ENCODE results near the gene RABAC1.

RABAC1 gene

GRCh38 chr19:41988947-41989346, 29.8 kb upstream of the RABAC1 start:
- no peak for DNase-seq

GRCh38 chr19:41987141-41987860, 28.2 kb upstream of the RABAC1 start:
- no peak for DNase-seq

- DNase-seq = no peak
These were observed 25.8 kb upstream of the RABAC1 start for GRCh38 chr19:41984961-41985360.

GRCh38 chr19:41981724-41982123, 22.6 kb upstream of the RABAC1 start:
- DNase-seq = no peak

GRCh38 chr19:41978470-41978869, 19.3 kb upstream of the RABAC1 start:
- DNase-seq = no peak

- DNase-seq = no peak
These were observed 18.8 kb upstream of the RABAC1 start for GRCh38 chr19:41977916-41978315.

GRCh38 chr19:41974652-41975051, 15.5 kb upstream of the RABAC1 start:
- no peak for DNase-seq

- no peak for DNase-seq
These were observed 12.2 kb upstream of the RABAC1 start for GRCh38 chr19:41971363-41971762.

GRCh38 chr19:41969772-41970458, 10.8 kb upstream of the RABAC1 start:
- no peak for DNase-seq

GRCh38 chr19:41968751-41969595, 9.9 kb upstream of the RABAC1 start:
- no peak for DNase-seq

GRCh38 chr19:41967054-41967783, 8.1 kb upstream of the RABAC1 start:
- DNase-seq = no peak

- no peak for DNase-seq
These were observed 6.0 kb upstream of the RABAC1 start for GRCh38 chr19:41965106-41965505.

- no peak for DNase-seq
These were observed 1.9 kb upstream of the RABAC1 start for GRCh38 chr19:41960973-41961372.

- peak; percentile 32 to 53 for DNase-seq
These were observed 610 bp downstream of the RABAC1 start for GRCh38 chr19:41958367-41959055.

GRCh38 chr19:41957838-41958366, 1.2 kb downstream of the RABAC1 start:
- peak; percentile 66 to 68 for DNase-seq

GRCh38 chr19:41957161-41957837, 1.8 kb downstream of the RABAC1 start:
- no peak for DNase-seq

- DNase-seq = no peak
These were observed 2.5 kb downstream of the RABAC1 start for GRCh38 chr19:41956621-41957020.

- DNase-seq = no peak
These were observed 3.6 kb downstream of the RABAC1 start for GRCh38 chr19:41955521-41955920.

GRCh38 chr19:41951686-41952172, 7.4 kb downstream of the RABAC1 start:
- DNase-seq = peak; percentile 41 to 97

- no peak for DNase-seq
These were observed 12.0 kb downstream of the RABAC1 start for GRCh38 chr19:41947091-41947490.

GRCh38 chr19:41945135-41945766, 13.9 kb downstream of the RABAC1 start:
- no peak for DNase-seq

Measured in inflammatory macrophage treated with lipopolysaccharide for 1 hour (primary cell).